HepG2 (cell line): ENCODE results near the gene DPP8. TPM values are rescaled to one million over a fixed set of nuclear protein-coding genes. Genes with fewer than 3 reads are reported as not detected.
A peak's percentile ranks its signal among the peaks of the same experiment; 100 is the strongest.

Experiments used
- CHD2 ChIP-seq: IDR thresholded peaks from 2 replicates; pipeline ENCODE4 v1.6.1; 2011; ENCODE audit warnings: low read depth, low read length, improper control_type of control experiment
- EHMT2 ChIP-seq: fragments of 200-600 bp; sonication (generic); IDR thresholded peaks from 2 replicates; pipeline ENCODE4 v1.7.0; 2017; ENCODE audit warnings: antibody characterized with exemption, low read depth, low read length, borderline replicate concordance
- GTF3A ChIP-seq: sonication (generic); formaldehyde crosslinking; conservative IDR thresholded peaks from 2 replicates; pipeline ENCODE4 v1.4.0; 2020; ENCODE audit warnings: mild to moderate bottlenecking, missing genetic modification reagents
- MBD4 ChIP-seq: IDR thresholded peaks from 2 replicates; pipeline ENCODE4 v1.6.1; 2012; ENCODE audit warnings: low read length, inconsistent platforms, borderline replicate concordance
- MED8 ChIP-seq: sonication (generic); formaldehyde crosslinking; IDR thresholded peaks from 2 replicates; pipeline ENCODE4 v1.8.1; 2023; ENCODE audit warnings: mild to moderate bottlenecking, missing genetic modification reagents; ENCODE audit not compliant: insufficient replicate concordance
- PAX8 ChIP-seq: sonication (generic); formaldehyde crosslinking; IDR thresholded peaks from 2 replicates; pipeline ENCODE4 v1.8.0; 2022; ENCODE audit warnings: mild to moderate bottlenecking, missing genetic modification reagents, borderline replicate concordance
- PTBP1 ChIP-seq: fragments of 200-400 bp; formaldehyde crosslinking; IDR thresholded peaks from 2 replicates; pipeline ENCODE4 v1.6.1; 2018; ENCODE audit warnings: low read length, low read depth; ENCODE audit not compliant: poor library complexity, severe bottlenecking
- REXO4 ChIP-seq: sonication (generic); formaldehyde crosslinking; IDR thresholded peaks from 2 replicates; pipeline ENCODE4 v1.8.0; 2022; ENCODE audit warnings: missing genetic modification reagents, mild to moderate bottlenecking, borderline replicate concordance
- RFXAP ChIP-seq: sonication (generic); formaldehyde crosslinking; IDR thresholded peaks from 2 replicates; pipeline ENCODE4 v1.4.0; 2020; ENCODE audit warnings: missing genetic modification reagents, borderline replicate concordance
- SIX1 ChIP-seq: sonication (generic); formaldehyde crosslinking; IDR thresholded peaks from 2 replicates; pipeline ENCODE4 v1.4.0; 2020; ENCODE audit warnings: missing genetic modification reagents, borderline replicate concordance
- STAT6 ChIP-seq: sonication (generic); formaldehyde crosslinking; IDR thresholded peaks from 2 replicates; pipeline ENCODE4 v1.4.0; 2020; ENCODE audit warnings: missing genetic modification reagents, mild to moderate bottlenecking, borderline replicate concordance
- TOE1 ChIP-seq: sonication (generic); formaldehyde crosslinking; IDR thresholded peaks from 2 replicates; pipeline ENCODE4 v1.4.0; 2020; ENCODE audit warnings: mild to moderate bottlenecking, missing genetic modification reagents
- ZBTB21 ChIP-seq: sonication (generic); formaldehyde crosslinking; IDR thresholded peaks from 2 replicates; pipeline ENCODE4 v1.4.0; 2020; ENCODE audit warnings: missing genetic modification reagents
- ZC3H13 ChIP-seq: sonication (generic); formaldehyde crosslinking; IDR thresholded peaks from 2 replicates; pipeline ENCODE4 v1.8.1; 2023; ENCODE audit warnings: mild to moderate bottlenecking, missing genetic modification reagents, moderate library complexity
- ZFP1 ChIP-seq: IDR thresholded peaks from 2 replicates; pipeline ENCODE4 v1.6.1; 2016
- ZNF432 ChIP-seq: sonication (generic); formaldehyde crosslinking; IDR thresholded peaks from 2 replicates; pipeline ENCODE4 v1.5.0; 2020; ENCODE audit warnings: missing genetic modification reagents, mild to moderate bottlenecking, borderline replicate concordance
- ZNF441 ChIP-seq: sonication (generic); formaldehyde crosslinking; IDR thresholded peaks from 2 replicates; pipeline ENCODE4 v1.7.0; 2021; ENCODE audit warnings: missing genetic modification reagents, borderline replicate concordance
- ZNF460 ChIP-seq: sonication (generic); formaldehyde crosslinking; IDR thresholded peaks from 2 replicates; pipeline ENCODE4 v1.5.1; 2020; ENCODE audit warnings: missing genetic modification reagents, mild to moderate bottlenecking, borderline replicate concordance
- ZNF589 ChIP-seq: sonication (generic); formaldehyde crosslinking; conservative IDR thresholded peaks from 2 replicates; pipeline ENCODE4 v1.8.0; 2022; ENCODE audit warnings: mild to moderate bottlenecking, moderate library complexity, missing genetic modification reagents
- ZNF678 ChIP-seq: sonication (generic); formaldehyde crosslinking; IDR thresholded peaks from 2 replicates; pipeline ENCODE4 v1.4.0; 2020; ENCODE audit warnings: mild to moderate bottlenecking, missing genetic modification reagents
- polyA plus RNA-seq, 8 experiments: library from polyadenylated mRNA; depleted of rRNA in 3 of 8; stranded (reverse) in 7 of 8; unstranded in 1 of 8; fragments of >200 nt; fragmentation: Illumina TruSeq in 4 of 8; extraction: Trizol in 4 of 8; gene quantifications; 2 replicates each; pipeline versions ENCODE4 v1.2.1 to v1.2.3, GENCODE V29; 2011 to 2016; ENCODE audit warnings: low read depth in 4 of 8, missing spikeins in 1 of 8, mixed read lengths in 1 of 8; ENCODE audit not compliant: insufficient read depth in 1 of 8
- total RNA-seq, 5 experiments: library from RNA; depleted of rRNA; stranded (reverse); fragments of >200 nt; fragmentation: Illumina TruSeq; extraction: Trizol; gene quantifications; 2 replicates each; pipeline ENCODE4 v1.2.3, GENCODE V29; 2016; ENCODE audit warnings: low read depth in 1 of 5
- TF ChIP-seq, protein P1 (sequence below): IDR thresholded peaks from 2 replicates; pipeline ENCODE4 v1.6.1; 2012; ENCODE audit warnings: inconsistent platforms
- TF ChIP-seq, protein P2 (sequence below): sonication (generic); formaldehyde crosslinking; IDR thresholded peaks from 2 replicates; pipeline ENCODE4 v1.4.0; 2020; ENCODE audit warnings: missing genetic modification reagents, borderline replicate concordance

DPP8 gene
- total and polyA plus RNA-seq, 2 of the 13 experiments (the other 11 are each of a cell fraction or from before 2014, with no cell fraction given) = 18.0 to 26.3 TPM

DNA sequence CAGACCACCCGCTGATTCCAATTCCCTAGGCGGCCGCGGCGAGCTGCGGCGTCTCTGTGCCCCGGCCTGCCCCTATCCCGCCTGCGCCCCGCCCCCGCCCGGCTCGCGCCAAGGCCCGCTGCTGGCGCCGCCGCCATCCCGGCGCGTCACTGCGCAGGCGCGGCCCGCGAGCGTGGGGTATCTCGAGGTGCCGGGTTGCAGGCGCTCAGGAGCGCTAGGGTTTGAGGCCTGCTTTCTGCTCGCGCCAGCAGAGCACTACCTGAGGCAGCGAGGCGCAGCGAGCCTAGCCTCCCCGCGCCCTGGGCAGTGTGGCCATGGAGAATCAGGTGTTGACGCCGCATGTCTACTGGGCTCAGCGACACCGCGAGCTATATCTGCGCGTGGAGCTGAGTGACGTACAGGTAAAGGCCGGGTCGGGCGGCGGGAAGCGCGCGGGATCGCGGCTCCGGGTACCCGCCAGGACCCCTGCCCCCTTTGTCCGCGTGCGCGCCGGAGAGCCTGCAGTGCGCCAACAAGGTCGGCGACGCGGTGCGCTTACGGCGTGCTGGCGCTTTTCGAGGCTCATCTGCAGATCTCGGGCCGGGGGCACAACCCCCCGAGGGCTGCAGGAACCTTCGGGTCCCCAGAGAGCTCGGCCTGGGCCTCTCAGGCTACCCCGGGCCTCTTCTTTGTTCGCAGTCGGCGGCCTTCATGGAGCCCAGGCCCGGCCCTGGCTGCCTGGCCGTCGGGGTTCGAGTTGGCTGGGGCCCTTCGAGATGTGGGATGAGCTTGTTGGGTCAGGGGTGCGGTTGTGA is 13.0 kb upstream of the DPP8 start, which contains the start of gene HACD3 (continued):
- peak; percentile 51; the same call in 1 of the 2 replicates for TF ChIP-seq REXO4 (CRISPR knock-in tag)
- TF ChIP-seq ZFP1 (CRISPR knock-in tag) = no peak
- peak; percentile 97; the same call in 1 of the 2 replicates for TF ChIP-seq PAX8
- TF ChIP-seq CHD2 = no peak
- TF ChIP-seq SIX1 (CRISPR knock-in tag) = no peak; the same call in 1 of the 2 replicates
- TF ChIP-seq, protein P1, sequence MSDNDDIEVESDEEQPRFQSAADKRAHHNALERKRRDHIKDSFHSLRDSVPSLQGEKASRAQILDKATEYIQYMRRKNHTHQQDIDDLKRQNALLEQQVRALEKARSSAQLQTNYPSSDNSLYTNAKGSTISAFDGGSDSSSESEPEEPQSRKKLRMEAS = peak; percentile 85
- TF ChIP-seq STAT6 (CRISPR knock-in tag) = peak; percentile 26; the same call in 1 of the 2 replicates
- peak; percentile 66 for TF ChIP-seq MED8
- TF ChIP-seq MBD4 = no peak
- no peak; the same call in 1 of the 2 replicates for TF ChIP-seq TOE1 (CRISPR knock-in tag)
- TF ChIP-seq RFXAP (CRISPR knock-in tag) = 0 out of 2 replicates have a peak, but pooled peaks have one; percentile 28
- TF ChIP-seq ZNF589 (CRISPR knock-in tag) = no peak
- TF ChIP-seq ZNF432 (CRISPR knock-in tag) = no peak
- TF ChIP-seq ZNF678 (CRISPR knock-in tag) = peak; percentile 73; the same call in 1 of the 2 replicates
- TF ChIP-seq, protein P2, sequence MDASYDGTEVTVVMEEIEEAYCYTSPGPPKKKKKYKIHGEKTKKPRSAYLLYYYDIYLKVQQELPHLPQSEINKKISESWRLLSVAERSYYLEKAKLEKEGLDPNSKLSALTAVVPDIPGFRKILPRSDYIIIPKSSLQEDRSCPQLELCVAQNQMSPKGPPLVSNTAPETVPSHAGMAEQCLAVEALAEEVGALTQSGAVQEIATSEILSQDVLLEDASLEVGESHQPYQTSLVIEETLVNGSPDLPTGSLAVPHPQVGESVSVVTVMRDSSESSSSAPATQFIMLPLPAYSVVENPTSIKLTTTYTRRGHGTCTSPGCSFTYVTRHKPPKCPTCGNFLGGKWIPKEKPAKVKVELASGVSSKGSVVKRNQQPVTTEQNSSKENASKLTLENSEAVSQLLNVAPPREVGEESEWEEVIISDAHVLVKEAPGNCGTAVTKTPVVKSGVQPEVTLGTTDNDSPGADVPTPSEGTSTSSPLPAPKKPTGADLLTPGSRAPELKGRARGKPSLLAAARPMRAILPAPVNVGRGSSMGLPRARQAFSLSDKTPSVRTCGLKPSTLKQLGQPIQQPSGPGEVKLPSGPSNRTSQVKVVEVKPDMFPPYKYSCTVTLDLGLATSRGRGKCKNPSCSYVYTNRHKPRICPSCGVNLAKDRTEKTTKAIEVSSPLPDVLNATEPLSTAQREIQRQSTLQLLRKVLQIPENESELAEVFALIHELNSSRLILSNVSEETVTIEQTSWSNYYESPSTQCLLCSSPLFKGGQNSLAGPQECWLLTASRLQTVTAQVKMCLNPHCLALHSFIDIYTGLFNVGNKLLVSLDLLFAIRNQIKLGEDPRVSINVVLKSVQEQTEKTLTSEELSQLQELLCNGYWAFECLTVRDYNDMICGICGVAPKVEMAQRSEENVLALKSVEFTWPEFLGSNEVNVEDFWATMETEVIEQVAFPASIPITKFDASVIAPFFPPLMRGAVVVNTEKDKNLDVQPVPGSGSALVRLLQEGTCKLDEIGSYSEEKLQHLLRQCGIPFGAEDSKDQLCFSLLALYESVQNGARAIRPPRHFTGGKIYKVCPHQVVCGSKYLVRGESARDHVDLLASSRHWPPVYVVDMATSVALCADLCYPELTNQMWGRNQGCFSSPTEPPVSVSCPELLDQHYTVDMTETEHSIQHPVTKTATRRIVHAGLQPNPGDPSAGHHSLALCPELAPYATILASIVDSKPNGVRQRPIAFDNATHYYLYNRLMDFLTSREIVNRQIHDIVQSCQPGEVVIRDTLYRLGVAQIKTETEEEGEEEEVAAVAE = no peak; the same call in 1 of the 2 replicates
- no peak for TF ChIP-seq EHMT2
- 0 out of 2 replicates have a peak, but pooled peaks have one; percentile 64 for TF ChIP-seq GTF3A (CRISPR knock-in tag)
- no peak for TF ChIP-seq ZNF460 (CRISPR knock-in tag)
- peak; percentile 33; the same call in 1 of the 2 replicates for TF ChIP-seq ZC3H13 (CRISPR knock-in tag)
- TF ChIP-seq PTBP1 = peak; percentile 22
- peak; percentile 70; the same call in 1 of the 2 replicates for TF ChIP-seq ZNF441
- no peak for TF ChIP-seq ZBTB21 (CRISPR knock-in tag)
